H1 (cell line): ENCODE measurements around the gene ASTN2. TPM values are rescaled to one million over a fixed set of nuclear protein-coding genes. Genes with fewer than 3 reads are reported as not detected.

Source experiments
- CTCF ChIA-PET: fragments of 300-600 bp; sonication (Branson Sonifier 250); formaldehyde crosslinking; loops from one replicate; lab custom pipeline; 2021; ENCODE audit not compliant: partially characterized antibody; lab: Charles Lee
- POLR2A ChIA-PET: fragments of 300-600 bp; sonication (Branson Sonifier 250); formaldehyde crosslinking; loops from one replicate; lab custom pipeline; 2021; ENCODE audit warnings: inconsistent platforms; ENCODE audit not compliant: partially characterized antibody; lab: Charles Lee
- DNase-seq, 2 experiments: peaks; one replicate each; pipeline versions ENCODE4 v3.0.0 to v3.0.0-alpha.2; 2010 to 2022; ENCODE audit warnings: low spot score in 2 of 2, low read depth in 1 of 2, mixed read lengths in 1 of 2
- FAIRE-seq: peaks from 2 replicates; lab custom pipeline; 2011; peaks lifted over from hg19 to GRCh38; lab: Jason Lieb, UNC
- H2AFZ ChIP-seq: 2 replicates; pipeline ENCODE4 v1.8.1; 2012; ENCODE audit warnings: low read length, inconsistent platforms
- H2AK5ac ChIP-seq: 2 replicates; pipeline ENCODE4 v1.6.1; 2013; ENCODE audit warnings: low read depth, low read length
- H2BK120ac ChIP-seq: replicated peaks from 2 replicates; pipeline ENCODE3; 2013; ENCODE audit warnings: low read depth, low read length, inconsistent platforms
- H2BK12ac ChIP-seq: 2 replicates; pipeline ENCODE4 v1.6.1; 2013; ENCODE audit warnings: low read depth, low read length
- H2BK15ac ChIP-seq: 2 replicates; pipeline ENCODE4 v1.6.1; 2013; ENCODE audit warnings: low read length
- H2BK20ac ChIP-seq: 2 replicates; pipeline ENCODE4 v1.6.1; 2013; ENCODE audit warnings: low read length
- H2BK5ac ChIP-seq: 2 replicates; pipeline ENCODE4 v1.6.1; 2013; ENCODE audit warnings: low read depth, low read length
- H3K14ac ChIP-seq: 2 replicates; pipeline ENCODE4 v1.6.1; 2013; ENCODE audit warnings: inconsistent platforms; ENCODE audit not compliant: insufficient read length
- H3K18ac ChIP-seq: 2 replicates; pipeline ENCODE4 v1.6.1; 2013; ENCODE audit warnings: low read length; ENCODE audit errors: extremely low read depth
- H3K23ac ChIP-seq: 2 replicates; pipeline ENCODE4 v1.6.1; 2013; ENCODE audit warnings: inconsistent platforms; ENCODE audit not compliant: insufficient read length
- H3K23me2 ChIP-seq: 2 replicates; pipeline ENCODE4 v1.6.1; 2013; ENCODE audit warnings: low read depth, low read length
- H3K27ac ChIP-seq: 2 replicates; pipeline ENCODE4 v1.6.1; 2011; ENCODE audit warnings: low read depth, low read length, inconsistent platforms
- H3K27me3 ChIP-seq, 4 experiments: replicated peaks in 1 of 4; 1 replicate in 1 of 4; 2 replicates in 3 of 4; pipeline versions ENCODE4 v1.6.1 to v1.8.1; 2011 to 2013; ENCODE audit warnings: low read length in 3 of 4, mild to moderate bottlenecking in 3 of 4, inconsistent platforms in 2 of 4, mixed read lengths in 2 of 4, moderate library complexity in 1 of 4; ENCODE audit not compliant: control insufficient read depth in 3 of 4, insufficient read depth in 3 of 4; ENCODE audit errors: extremely low read depth in 1 of 4
- H3K36me3 ChIP-seq, 4 experiments: 2 replicates each; pipeline versions ENCODE4 v1.6.1 to v1.8.1; 2011 to 2013; ENCODE audit warnings: mild to moderate bottlenecking in 4 of 4, low read length in 3 of 4, moderate library complexity in 2 of 4, control low read depth in 1 of 4, inconsistent platforms in 1 of 4; ENCODE audit not compliant: insufficient read depth in 4 of 4, control insufficient read depth in 2 of 4
- H3K4ac ChIP-seq: replicated peaks from 2 replicates; pipeline ENCODE3; 2013; ENCODE audit warnings: low read length, low read depth, mixed read lengths, inconsistent platforms; ENCODE audit not compliant: insufficient read length
- H3K4me1 ChIP-seq, 4 experiments: replicated peaks in 1 of 4; 1 replicate in 1 of 4; 2 replicates in 3 of 4; pipeline versions ENCODE4 v1.6.1 to v1.8.1; 2011 to 2013; ENCODE audit warnings: low read length in 3 of 4, inconsistent platforms in 2 of 4, mixed read lengths in 1 of 4; ENCODE audit not compliant: insufficient read depth in 4 of 4, control insufficient read depth in 3 of 4
- H3K4me2 ChIP-seq, 2 experiments: 2 replicates each; pipeline versions ENCODE4 v1.6.1 to v1.8.1; 2011 to 2013; ENCODE audit warnings: low read depth in 2 of 2, low read length in 2 of 2, control low read depth in 1 of 2, inconsistent platforms in 1 of 2, mild to moderate bottlenecking in 1 of 2; ENCODE audit not compliant: insufficient read depth in 1 of 2
- H3K4me3 ChIP-seq, 4 experiments: fragments of 200-600, 300-600 bp in 1 of 4; sonication (generic), shearing (Covaris generic), sonication (Bioruptor Twin) in 1 of 4; 2 replicates each; pipeline versions ENCODE4 v1.5.1 to v1.8.1; 2011 to 2016; ENCODE audit warnings: low read length in 4 of 4, low read depth in 3 of 4, control low read depth in 2 of 4, inconsistent platforms in 2 of 4, mild to moderate bottlenecking in 2 of 4, mixed read lengths in 1 of 4, moderate library complexity in 1 of 4; ENCODE audit not compliant: insufficient read depth in 2 of 4; ENCODE audit errors: extremely low read depth in 1 of 4
- H3K56ac ChIP-seq: replicated peaks from 2 replicates; pipeline ENCODE3; 2013; ENCODE audit warnings: low read depth, mild to moderate bottlenecking, mixed read lengths, low read length, inconsistent platforms; ENCODE audit not compliant: insufficient read length
- H3K79me1 ChIP-seq: 2 replicates; pipeline ENCODE4 v1.6.1; 2013; ENCODE audit warnings: low read depth, low read length, control low read depth
- H3K79me2 ChIP-seq, 2 experiments: 2 replicates each; pipeline versions ENCODE4 v1.6.1 to v1.8.1; 2012 to 2013; ENCODE audit warnings: low read length in 2 of 2, mild to moderate bottlenecking in 2 of 2, inconsistent platforms in 1 of 2; ENCODE audit not compliant: insufficient read depth in 2 of 2, control insufficient read depth in 1 of 2
- H3K9ac ChIP-seq, 4 experiments: replicated peaks in 1 of 4; 1 replicate in 1 of 4; 2 replicates in 3 of 4; pipeline versions ENCODE4 v1.6.1 to v1.8.1; 2011 to 2013; ENCODE audit warnings: low read depth in 3 of 4, low read length in 3 of 4, control low read depth in 2 of 4, mild to moderate bottlenecking in 2 of 4, moderate library complexity in 2 of 4, inconsistent platforms in 1 of 4; ENCODE audit errors: extremely low read depth in 1 of 4
- H3K9me3 ChIP-seq, 2 experiments: 2 replicates each; pipeline versions ENCODE4 v1.6.1 to v1.8.1; 2012 to 2013; ENCODE audit warnings: mild to moderate bottlenecking in 2 of 2, moderate library complexity in 2 of 2, control low read depth in 1 of 2, inconsistent platforms in 1 of 2, low read depth in 1 of 2, low read length in 1 of 2, mixed read lengths in 1 of 2; ENCODE audit not compliant: insufficient read depth in 2 of 2
- H4K20me1 ChIP-seq, 2 experiments: replicated peaks in 1 of 2; 2 replicates each; pipeline versions ENCODE3 to v1.8.1; 2011 to 2013; ENCODE audit warnings: inconsistent platforms in 2 of 2, low read length in 2 of 2, mild to moderate bottlenecking in 1 of 2; ENCODE audit not compliant: insufficient read depth in 2 of 2, control insufficient read depth in 1 of 2
- H4K5ac ChIP-seq: 2 replicates; pipeline ENCODE4 v1.6.1; 2013; ENCODE audit warnings: low read length, low read depth, mixed read lengths, inconsistent platforms; ENCODE audit not compliant: insufficient read length
- H4K8ac ChIP-seq: 2 replicates; pipeline ENCODE4 v1.8.0; 2013; ENCODE audit warnings: mild to moderate bottlenecking, moderate library complexity, low read length, inconsistent platforms; ENCODE audit not compliant: insufficient read depth; ENCODE audit errors: extremely low read depth
- H4K91ac ChIP-seq: replicated peaks from 2 replicates; pipeline ENCODE3; 2013; ENCODE audit warnings: low read length, mixed read lengths, inconsistent platforms; ENCODE audit not compliant: insufficient read length
- CBX5 ChIP-seq: fragments of 300-800, 300-1000 bp; sonication (generic); IDR thresholded peaks from 2 replicates; pipeline ENCODE4 v1.7.1; 2016; ENCODE audit warnings: antibody characterized with exemption, low read length, low read depth
- CTBP2 ChIP-seq: IDR thresholded peaks from 2 replicates; pipeline ENCODE4 v1.7.0; 2011; ENCODE audit warnings: borderline replicate concordance, mild to moderate bottlenecking, moderate library complexity, mixed read lengths, low read length; ENCODE audit not compliant: insufficient read depth, insufficient read length
- EGR1 ChIP-seq: IDR thresholded peaks from 2 replicates; pipeline ENCODE4 v1.6.1; 2011; ENCODE audit warnings: low read depth, low read length, borderline replicate concordance
- EP300 ChIP-seq, 2 experiments: IDR thresholded peaks; 1 replicate in 1 of 2; 2 replicates in 1 of 2; pipeline ENCODE4 v1.6.1; 2011 to 2012; ENCODE audit warnings: low read depth in 2 of 2, low read length in 2 of 2, mild to moderate bottlenecking in 2 of 2, borderline replicate concordance in 1 of 2, inconsistent platforms in 1 of 2, moderate library complexity in 1 of 2
- GABPA ChIP-seq: IDR thresholded peaks from 2 replicates; pipeline ENCODE4 v1.6.1; 2011; ENCODE audit warnings: mild to moderate bottlenecking, low read length, moderate library complexity, borderline replicate concordance; ENCODE audit not compliant: insufficient read depth
- JUND ChIP-seq: IDR thresholded peaks from 2 replicates; pipeline ENCODE4 v1.6.1; 2011; ENCODE audit warnings: mild to moderate bottlenecking, improper control_type of control experiment, low read length
- MAFK ChIP-seq: IDR thresholded peaks from 2 replicates; pipeline ENCODE4 v1.6.1; 2012; ENCODE audit warnings: low read depth, mild to moderate bottlenecking, improper control_type of control experiment, low read length
- MAX ChIP-seq: IDR thresholded peaks from 2 replicates; pipeline ENCODE4 v1.6.1; 2012; ENCODE audit warnings: inconsistent platforms
- NANOG ChIP-seq: IDR thresholded peaks from 2 replicates; pipeline ENCODE4 v1.6.1; 2011; ENCODE audit warnings: low read length, low read depth, mild to moderate bottlenecking, inconsistent platforms; ENCODE audit not compliant: insufficient read depth, poor library complexity, severe bottlenecking
- POLR2A ChIP-seq, 2 experiments: IDR thresholded peaks; 1 replicate in 1 of 2; 2 replicates in 1 of 2; pipeline ENCODE4 v1.6.1; 2011; ENCODE audit warnings: low read depth in 2 of 2, low read length in 2 of 2, mild to moderate bottlenecking in 2 of 2; ENCODE audit errors: control extremely low read depth in 1 of 2
- SP2 ChIP-seq: IDR thresholded peaks from 2 replicates; pipeline ENCODE4 v1.6.1; 2012; ENCODE audit warnings: mild to moderate bottlenecking, low read length, inconsistent platforms
- SRF ChIP-seq: IDR thresholded peaks from 2 replicates; pipeline ENCODE4 v1.6.1; 2011; ENCODE audit warnings: mild to moderate bottlenecking, low read depth, low read length, moderate library complexity
- TAF1 ChIP-seq: IDR thresholded peaks from 2 replicates; pipeline ENCODE4 v1.6.1; 2011; ENCODE audit warnings: mild to moderate bottlenecking, low read depth, low read length
- ZNF274 ChIP-seq: IDR thresholded peaks from 2 replicates; pipeline ENCODE4 v1.7.0; 2012; ENCODE audit warnings: low read length, borderline replicate concordance; ENCODE audit errors: extremely low read depth
- WGBS, 2 experiments: shearing (Covaris generic) in 1 of 2; methylation state at CpG; one replicate each; pipeline versions ENCODE4 v1.1.6 to v1.1.7; 2013 to 2015; ENCODE audit warnings: low lambda C conversion rate in 2 of 2, mixed read lengths in 2 of 2, inconsistent platforms in 1 of 2, low coverage in 1 of 2, missing lambda C conversion rate in 1 of 2; ENCODE audit not compliant: insufficient replicate concordance in 2 of 2, insufficient coverage in 1 of 2, insufficient read length in 1 of 2; ENCODE audit errors: extremely low coverage in 1 of 2, missing lambda C conversion rate in 1 of 2; 5-methylcytosine and 5-hydroxymethylcytosine counted together
- polyA plus RNA-seq, 7 experiments: library from polyadenylated mRNA; depleted of rRNA in 3 of 7; stranded (reverse) in 5 of 7; unstranded in 2 of 7; fragments of >200 nt in 5 of 7; fragments of 200-250 nt in 2 of 7; gene quantifications; 1 replicate in 5 of 7; 2 replicates in 1 of 7; 4 replicates in 1 of 7; pipeline versions ENCODE4 v1.2.1 to v1.2.3, GENCODE V29; 2011 to 2013; ENCODE audit warnings: missing spikeins in 2 of 7, mixed read lengths in 2 of 7
- total RNA-seq: library from RNA; stranded (reverse); fragmentation: NEBNext Ultra II Directional; extraction: Animal tissue kit (Norgen Biotek cat#: 25700); gene quantifications from 2 replicates; pipeline ENCODE4 v1.2.1, GENCODE V29; 2021
- TF ChIP-seq, protein P1 (sequence below): IDR thresholded peaks from 2 replicates; pipeline ENCODE4 v1.6.1; 2011; ENCODE audit warnings: low read depth, mild to moderate bottlenecking, low read length; ENCODE audit not compliant: insufficient read depth

The ASTN2 gene
- total and polyA plus RNA-seq, 2 of the 8 experiments (the other 6 are each of a cell fraction or from before 2014, with no cell fraction given), result 8.2 to 13.7 TPM

DNA sequence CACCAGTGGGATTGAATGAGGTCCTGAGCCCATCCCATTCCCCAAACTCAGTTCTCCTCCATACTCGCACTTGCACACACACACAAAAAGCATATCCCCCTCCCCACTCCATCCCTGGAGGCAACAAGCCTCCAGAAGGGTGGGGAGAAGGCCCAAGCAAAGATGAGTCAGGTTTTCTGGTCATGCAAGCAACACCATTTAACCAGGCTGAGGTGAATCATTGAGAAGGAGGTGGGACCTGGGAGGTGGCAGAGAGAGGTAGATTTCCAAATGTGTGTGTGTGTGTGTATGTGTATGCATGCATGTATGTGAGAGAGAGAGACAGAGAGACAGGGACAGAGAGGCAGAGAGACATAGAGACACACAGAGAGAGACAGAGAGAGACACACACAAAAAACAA lies 913.0 kb downstream of the ASTN2 start:
- no peak overlapping the region for H3K18ac ChIP-seq
- H4K8ac ChIP-seq, result no peak overlapping the region
- no peak overlapping the region for H3K4me2 ChIP-seq
- H2BK5ac ChIP-seq, result no peak overlapping the region
- no peak overlapping the region for H2BK12ac ChIP-seq
- H2AFZ ChIP-seq, result no peak overlapping the region
- no peaks in the 10 kb centered on the region for H3K23me2 ChIP-seq
- no peaks in the 10 kb centered on the region for H3K36me3 ChIP-seq
- H2BK120ac ChIP-seq, result no peak overlapping the region
- no peak for DNase-seq
- H3K27me3 ChIP-seq, result no peaks in the 10 kb centered on the region
- no peak overlapping the region for H2BK20ac ChIP-seq
- no peak overlapping the region for H3K14ac ChIP-seq
- H4K20me1 ChIP-seq, result no peaks in the 10 kb centered on the region
- ChIA-PET CTCF (no interaction called here), POLR2A (no interaction called here)
- H3K4me1 ChIP-seq, result no peaks in the 10 kb centered on the region
- H3K4ac ChIP-seq, result no peak overlapping the region
- H3K79me2 ChIP-seq, result no peaks in the 10 kb centered on the region
- H3K23ac ChIP-seq, result no peak overlapping the region
- no peak overlapping the region for H3K56ac ChIP-seq
- H4K91ac ChIP-seq, result no peak overlapping the region
- H3K9me3 ChIP-seq, result no peaks in the 10 kb centered on the region
- no peak overlapping the region for H3K9ac ChIP-seq
- no peak overlapping the region for H2AK5ac ChIP-seq
- H3K79me1 ChIP-seq, result no peaks in the 10 kb centered on the region
- WGBS, 2 experiments, result 100% methylated on average over 1 of the region's 1 CpG; no CpG with 5 or more reads in 1 of the 2 experiments
- no peak overlapping the region for H4K5ac ChIP-seq
- H3K4me3 ChIP-seq, result no peak overlapping the region
- H3K27ac ChIP-seq, result no peak overlapping the region
- no peak for FAIRE-seq
- H2BK15ac ChIP-seq, result no peak overlapping the region
- TF ChIP-seq EP300 (IDR thresholded peaks at IDR 0.05; ENCODE audit: borderline replicate concordance in 1 of 2, low read depth in 2 of 2, low read length in 2 of 2) (no peak), SP2 (no peak), MAX (no peak), CBX5 (no peak), NANOG (no peak), ZNF274 (no peak), JUND (no peak), MAFK (no peak), CTBP2 (no peak), TAF1 (no peak), SRF (no peak), POLR2A (IDR thresholded peaks at IDR 0.05; ENCODE audit: control extremely low read depth in 1 of 2, low read depth in 2 of 2, low read length in 2 of 2) (no peak), EGR1 (no peak), GABPA (no peak)
- TF ChIP-seq, protein P1, sequence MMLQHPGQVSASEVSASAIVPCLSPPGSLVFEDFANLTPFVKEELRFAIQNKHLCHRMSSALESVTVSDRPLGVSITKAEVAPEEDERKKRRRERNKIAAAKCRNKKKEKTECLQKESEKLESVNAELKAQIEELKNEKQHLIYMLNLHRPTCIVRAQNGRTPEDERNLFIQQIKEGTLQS, result no peak
